Measurements from ENCODE around the gene MGLL. TPM values are rescaled to one million over a fixed set of nuclear protein-coding genes. Genes with fewer than 3 reads are reported as not detected.
A peak's percentile ranks its signal among the peaks of the same experiment; 100 is the strongest.

The MGLL gene
- total and polyA plus RNA-seq, 9 of the 15 experiments (the other 6 are each of a cell fraction or from before 2014, with no cell fraction given), result 0.12 to 0.32 (median 0.18) TPM; not detected in 6

GRCh38 chr3:127672429-127673190 lies 149.7 kb downstream of the MGLL start, which contains the start of gene ABTB1 (continued):
- peak; percentile 63 for TF ChIP-seq PHF20 (IDR thresholded peaks at IDR 0.05; ENCODE audit: partially characterized antibody)
- no peak for TF ChIP-seq THRA (IDR thresholded peaks at IDR 0.05)
- TF ChIP-seq MAX (CRISPR knock-in tag; IDR thresholded peaks at IDR 0.05), result no peak
- peak in 1 of 2 experiments; percentile 81 for TF ChIP-seq E2F6 (IDR thresholded peaks at IDR 0.05; ENCODE audit: borderline replicate concordance in 1 of 2, extremely low read depth in 1 of 2, insufficient read depth in 1 of 2, insufficient read length in 1 of 2, low read depth in 1 of 2, low read length in 1 of 2, poor library complexity in 1 of 2, severe bottlenecking in 1 of 2)
- TF ChIP-seq ILF3 (IDR thresholded peaks at IDR 0.05; ENCODE audit: borderline replicate concordance), result 0 out of 2 replicates have a peak, but pooled peaks have one; percentile 37
- peak; percentile 77 to 81 for TF ChIP-seq FOXK2 (conservative IDR thresholded peaks at IDR 0.05 in 1 of 2, IDR thresholded peaks at IDR 0.05 in 1 of 2; ENCODE audit: low read depth in 2 of 2)
- peak; percentile 51; the same call in 1 of the 2 replicates for TF ChIP-seq RB1 (IDR thresholded peaks at IDR 0.05; ENCODE audit: low read depth)
- no peak for TF ChIP-seq U2AF1 (optimal IDR thresholded peaks at IDR 0.05; ENCODE audit: low read depth, low read length)
- TF ChIP-seq RBM15 (IDR thresholded peaks at IDR 0.05; ENCODE audit: insufficient read depth, low read length), result no peak
- peak; percentile 64 for TF ChIP-seq GABPA (tag; conservative IDR thresholded peaks at IDR 0.05; ENCODE audit: low read depth)
- TF ChIP-seq ZBTB34 (CRISPR knock-in tag; IDR thresholded peaks at IDR 0.05), result no peak
- no peak for TF ChIP-seq TCF15 (CRISPR knock-in tag; IDR thresholded peaks at IDR 0.05)
- TF ChIP-seq FOSL1 (tag; conservative IDR thresholded peaks at IDR 0.05), result peak; percentile 76
- TF ChIP-seq ZBED1 (IDR thresholded peaks at IDR 0.05), result no peak
- no peak for TF ChIP-seq PCBP1 (IDR thresholded peaks at IDR 0.05; ENCODE audit: low read depth, low read length, poor library complexity, severe bottlenecking)
- TF ChIP-seq CHD4 (IDR thresholded peaks at IDR 0.05; ENCODE audit: insufficient read depth, insufficient replicate concordance, low read depth, low read length, poor library complexity, severe bottlenecking), result no peak
- peak; percentile 87 for TF ChIP-seq POLR2G (IDR thresholded peaks at IDR 0.05; ENCODE audit: low read depth, low read length)
- no peak for TF ChIP-seq RFX1 (IDR thresholded peaks at IDR 0.05)
- TF ChIP-seq NCOA4 (IDR thresholded peaks at IDR 0.05; ENCODE audit: partially characterized antibody), result no peak
- TF ChIP-seq TRIM24 (IDR thresholded peaks at IDR 0.05), result no peak
- no peak for TF ChIP-seq TGIF2 (CRISPR knock-in tag; IDR thresholded peaks at IDR 0.05)
- TF ChIP-seq ZFPM2 (CRISPR knock-in tag; IDR thresholded peaks at IDR 0.05), result 0 out of 2 replicates have a peak, but pooled peaks have one; percentile 27
- TF ChIP-seq MTA3 (IDR thresholded peaks at IDR 0.05; ENCODE audit: borderline replicate concordance), result peak; percentile 0; the same call in 1 of the 2 replicates
- no peak for TF ChIP-seq ZNF507 (tag; conservative IDR thresholded peaks at IDR 0.05)
